IMR-90 (cell line): ENCODE results near the gene TEF. TPM values are rescaled to one million over a fixed set of nuclear protein-coding genes. Genes with fewer than 3 reads are reported as not detected.

Experiments
- ATAC-seq: fragments of 200-7000 bp; cut with Tn5 transposase; 2 replicates; pipeline ENCODE4 v1.9.1; 2020; ENCODE audit warnings: low read depth, mild to moderate bottlenecking, moderate library complexity
- BruUV-seq: library from RNA; stranded (reverse); fragments of 400-500 nt; replicated peaks from 2 replicates; lab custom pipeline; 2021; lab: Mats Ljungman, UMichigan
- CTCF ChIA-PET: fragments of 300-600 bp; formaldehyde crosslinking; extraction: SDS; loops from one replicate; lab custom pipeline; 2021; ENCODE audit warnings: antibody characterized with exemption; lab: Yijun Ruan, JAX
- POLR2A ChIA-PET: fragments of 300-600 bp; sonication (Branson Sonifier 250); formaldehyde crosslinking; loops from one replicate; lab custom pipeline; 2022; ENCODE audit warnings: antibody characterized with exemption; ENCODE audit not compliant: unreplicated experiment; lab: Charles Lee
- DNase-seq: peaks from one replicate; pipeline ENCODE4 v3.0.0; 2013
- H2AFZ ChIP-seq: replicated peaks from 2 replicates; pipeline ENCODE3; 2013; ENCODE audit warnings: low read length, mild to moderate bottlenecking; ENCODE audit not compliant: poor library complexity
- H2AK5ac ChIP-seq: 2 replicates; pipeline ENCODE4 v1.6.1; 2013; ENCODE audit warnings: low read depth, low read length, inconsistent platforms
- H2AK9ac ChIP-seq: replicated peaks from 2 replicates; pipeline ENCODE3; 2013; ENCODE audit warnings: mild to moderate bottlenecking, low read depth, low read length, moderate library complexity; ENCODE audit not compliant: poor library complexity
- H2BK120ac ChIP-seq: 2 replicates; pipeline ENCODE4 v1.6.1; 2013; ENCODE audit warnings: low read depth, low read length, inconsistent platforms
- H2BK15ac ChIP-seq: 3 replicates; pipeline ENCODE4 v1.6.1; 2013; ENCODE audit warnings: low read depth, low read length, inconsistent platforms
- H2BK20ac ChIP-seq: 2 replicates; pipeline ENCODE4 v1.6.1; 2013; ENCODE audit warnings: low read depth, mild to moderate bottlenecking, inconsistent platforms, low read length, moderate library complexity
- H2BK5ac ChIP-seq: 2 replicates; pipeline ENCODE4 v1.6.1; 2013; ENCODE audit warnings: mild to moderate bottlenecking, low read depth, low read length, inconsistent platforms; ENCODE audit not compliant: poor library complexity, severe bottlenecking
- H3K14ac ChIP-seq: replicated peaks from 2 replicates; pipeline ENCODE4 v1.6.1; 2013; ENCODE audit warnings: low read depth, low read length, inconsistent platforms
- H3K18ac ChIP-seq: 2 replicates; pipeline ENCODE4 v1.6.1; 2013; ENCODE audit warnings: low read depth, low read length, control low read depth
- H3K23ac ChIP-seq: 2 replicates; pipeline ENCODE4 v1.6.1; 2013; ENCODE audit warnings: low read depth, low read length, inconsistent platforms
- H3K27ac ChIP-seq: 2 replicates; pipeline ENCODE4 v1.5.1; 2013; ENCODE audit warnings: mild to moderate bottlenecking, control low read depth, low read length; ENCODE audit not compliant: insufficient read depth
- H3K27me3 ChIP-seq: 2 replicates; pipeline ENCODE4 v1.6.1; 2013; ENCODE audit warnings: low read length; ENCODE audit not compliant: control insufficient read depth, insufficient read depth
- H3K36me3 ChIP-seq: 2 replicates; pipeline ENCODE4 v1.6.1; 2013; ENCODE audit warnings: low read length, mixed read lengths; ENCODE audit not compliant: control insufficient read depth, insufficient read depth
- H3K4ac ChIP-seq: 2 replicates; pipeline ENCODE4 v1.6.1; 2013; ENCODE audit warnings: low read depth, low read length, inconsistent platforms
- H3K4me1 ChIP-seq: 2 replicates; pipeline ENCODE4 v1.6.1; 2013; ENCODE audit warnings: low read length, mixed read lengths; ENCODE audit not compliant: control insufficient read depth, insufficient read depth
- H3K4me2 ChIP-seq: 2 replicates; pipeline ENCODE4 v1.6.1; 2013; ENCODE audit warnings: low read depth, mild to moderate bottlenecking, control low read depth, low read length, moderate library complexity
- H3K4me3 ChIP-seq: 2 replicates; pipeline ENCODE4 v1.5.1; 2013; ENCODE audit warnings: low read depth, mild to moderate bottlenecking, control low read depth, low read length, moderate library complexity; ENCODE audit not compliant: insufficient read depth
- H3K56ac ChIP-seq: 2 replicates; pipeline ENCODE4 v1.6.1; 2013; ENCODE audit warnings: low read length, inconsistent platforms; ENCODE audit not compliant: insufficient read depth; ENCODE audit errors: extremely low read depth
- H3K79me1 ChIP-seq, 2 experiments: 2 replicates each; pipeline ENCODE4 v1.6.1; 2013; ENCODE audit warnings: low read length in 2 of 2, inconsistent platforms in 1 of 2, low read depth in 1 of 2
- H3K9ac ChIP-seq: 2 replicates; pipeline ENCODE4 v1.6.1; 2013; ENCODE audit warnings: low read depth, low read length, control low read depth
- H3K9me1 ChIP-seq: 2 replicates; pipeline ENCODE4 v1.6.1; 2013; ENCODE audit warnings: low read length, inconsistent platforms; ENCODE audit not compliant: insufficient read depth
- H3K9me3 ChIP-seq: 2 replicates; pipeline ENCODE4 v1.6.1; 2013; ENCODE audit warnings: low read length; ENCODE audit not compliant: control insufficient read depth, insufficient read depth
- H4K20me1 ChIP-seq: 2 replicates; pipeline ENCODE4 v1.6.1; 2013; ENCODE audit warnings: low read length, inconsistent platforms; ENCODE audit not compliant: insufficient read depth
- H4K5ac ChIP-seq: 2 replicates; pipeline ENCODE4 v1.6.1; 2013; ENCODE audit warnings: mild to moderate bottlenecking, low read depth, low read length, control low read depth
- H4K8ac ChIP-seq, 2 experiments: 2 replicates each; pipeline ENCODE4 v1.6.1; 2013; ENCODE audit warnings: low read depth in 2 of 2, low read length in 2 of 2, control low read depth in 1 of 2, inconsistent platforms in 1 of 2
- H4K91ac ChIP-seq: 2 replicates; pipeline ENCODE4 v1.6.1; 2013; ENCODE audit warnings: low read depth, low read length, inconsistent platforms; ENCODE audit not compliant: insufficient read depth
- CTCF ChIP-seq: conservative IDR thresholded peaks from 2 replicates; pipeline ENCODE4 v1.5.1; 2012; ENCODE audit warnings: mild to moderate bottlenecking, low read depth, low read length, improper control_type of control experiment
- FOS ChIP-seq: fragments of 150-350 bp; IDR thresholded peaks from 2 replicates; pipeline ENCODE4 v1.6.1; 2016; ENCODE audit warnings: low read depth, low read length
- MAZ ChIP-seq: IDR thresholded peaks from 2 replicates; pipeline ENCODE4 v1.6.1; 2012; ENCODE audit warnings: low read depth, mild to moderate bottlenecking, low read length, improper control_type of control experiment, moderate library complexity, borderline replicate concordance
- MXI1 ChIP-seq: IDR thresholded peaks from 2 replicates; pipeline ENCODE4 v1.6.1; 2012; ENCODE audit warnings: low read depth, mild to moderate bottlenecking, low read length, moderate library complexity, borderline replicate concordance
- NFE2L2 ChIP-seq: fragments of 150-350 bp; IDR thresholded peaks from 2 replicates; pipeline ENCODE4 v1.6.1; 2016; ENCODE audit warnings: low read depth, mild to moderate bottlenecking, low read length
- POLR2A ChIP-seq: IDR thresholded peaks from 2 replicates; pipeline ENCODE4 v1.6.1; 2012; ENCODE audit warnings: mild to moderate bottlenecking, low read depth, low read length
- RAD21 ChIP-seq: IDR thresholded peaks from 2 replicates; pipeline ENCODE4 v1.6.1; 2012; ENCODE audit warnings: low read length, improper control_type of control experiment
- SMC3 ChIP-seq: fragments of 150-350 bp; IDR thresholded peaks from 2 replicates; pipeline ENCODE4 v1.6.1; 2016; ENCODE audit warnings: low read depth, mild to moderate bottlenecking, antibody characterized with exemption, low read length, moderate library complexity
- WGBS, 2 experiments: methylation state at CpG; one replicate each; pipeline versions ENCODE4 v1.1.5 to v1.1.7; 2013; ENCODE audit warnings: missing lambda C conversion rate in 2 of 2; ENCODE audit not compliant: insufficient read length in 1 of 2; ENCODE audit errors: extremely low coverage in 2 of 2; 5-methylcytosine and 5-hydroxymethylcytosine counted together
- dilution Hi-C: fragments of 300-500 bp; cut with HindIII; formaldehyde crosslinking; loops from one replicate; pipeline ENCODE4 v1.14.3; 2018; ENCODE audit warnings: low sequenced_read_pairs; ENCODE audit not compliant: unreplicated experiment
- in situ Hi-C: fragments of 300-500 bp; cut with MboI; formaldehyde crosslinking; loops from 3 replicates; pipeline ENCODE4 v1.14.3; 2019; ENCODE audit warnings: low sequenced_read_pairs, inconsistent platforms, mixed read lengths
- intact Hi-C: fragments of 100-400 bp; cut with micrococcal nuclease; formaldehyde crosslinking; loops from 2 replicates; pipeline ENCODE4 v1.10.0; 2022
- polyA plus RNA-seq, 3 experiments: library from polyadenylated mRNA; depleted of rRNA; stranded (reverse); fragments of >200 nt; gene quantifications; 2 replicates each; pipeline ENCODE4 v1.2.3, GENCODE V29; 2012; ENCODE audit warnings: low replicate concordance in 1 of 3
- total RNA-seq: library from RNA; depleted of rRNA; stranded (reverse); fragments of >200 nt; gene quantifications from 2 replicates; pipeline ENCODE4 v1.2.3, GENCODE V29; 2012
- TF ChIP-seq, protein P1 (sequence below): fragments of 150-350 bp; IDR thresholded peaks from 2 replicates; pipeline ENCODE4 v1.6.1; 2016; ENCODE audit warnings: low read depth, mild to moderate bottlenecking, low read length, moderate library complexity, borderline replicate concordance

The TEF gene
- total and polyA plus RNA-seq, 2 of the 4 experiments (the other 2 are of a cell fraction): 5.6 to 11.6 TPM

GRCh38 chr22:41360126-41360525, 21.6 kb upstream of the TEF start:
- Histone ChIP-seq H3K18ac (no peak overlapping the region), H3K36me3 (peaks cover 51% of the 10 kb centered on the region), H2AFZ (peak overlapping the region; percentile 75), H3K56ac (no peak overlapping the region), H4K8ac (no peak overlapping the region), H4K5ac (no peak overlapping the region), H3K27ac (no peak overlapping the region), H3K79me1 (peaks cover 0 to 11% of the 10 kb centered on the region in 2 experiments; a peak in 1 of 4 replicates), H4K91ac (no peak overlapping the region), H2BK120ac (no peak overlapping the region), H3K27me3 (no peaks in the 10 kb centered on the region), H3K23ac (no peak overlapping the region), H2BK5ac (no peak overlapping the region), H3K9me3 (peaks cover 2% of the 10 kb centered on the region; the same call in 1 of the 2 replicates), H3K14ac (no peak overlapping the region), H3K4me2 (no peak overlapping the region), H3K4ac (no peak overlapping the region), H3K4me1 (peaks cover 2% of the 10 kb centered on the region; the same call in 1 of the 2 replicates), H4K20me1 (0 out of 2 replicates have a peak, but pooled peaks cover 5% of the 10 kb centered on the region), H2BK15ac (no peak overlapping the region), H2AK5ac (no peak overlapping the region), H2AK9ac (no peak overlapping the region), H3K9me1 (no peaks in the 10 kb centered on the region), H3K9ac (no peak overlapping the region), H2BK20ac (no peak overlapping the region), H3K4me3 (no peak overlapping the region)
- POLR2A ChIA-PET: no interaction called here
- dilution Hi-C loops (no loop called here), in situ Hi-C loops (no loop called here), intact Hi-C loops (no loop called here)
- TF ChIP-seq POLR2A (no peak), FOS (no peak), CTCF (no peak), MXI1 (no peak), SMC3 (no peak), RAD21 (no peak), NFE2L2 (no peak), MAZ (no peak)
- TF ChIP-seq, protein P1, sequence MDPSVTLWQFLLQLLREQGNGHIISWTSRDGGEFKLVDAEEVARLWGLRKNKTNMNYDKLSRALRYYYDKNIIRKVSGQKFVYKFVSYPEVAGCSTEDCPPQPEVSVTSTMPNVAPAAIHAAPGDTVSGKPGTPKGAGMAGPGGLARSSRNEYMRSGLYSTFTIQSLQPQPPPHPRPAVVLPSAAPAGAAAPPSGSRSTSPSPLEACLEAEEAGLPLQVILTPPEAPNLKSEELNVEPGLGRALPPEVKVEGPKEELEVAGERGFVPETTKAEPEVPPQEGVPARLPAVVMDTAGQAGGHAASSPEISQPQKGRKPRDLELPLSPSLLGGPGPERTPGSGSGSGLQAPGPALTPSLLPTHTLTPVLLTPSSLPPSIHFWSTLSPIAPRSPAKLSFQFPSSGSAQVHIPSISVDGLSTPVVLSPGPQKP: no peak
- CTCF ChIA-PET: interaction anchor here (0.6 kb wide), 1 partner anchor 12 kb away, joined by 3 read pairs; no protein-coding TSS in a partner anchor
- ATAC-seq (peak; percentile 28; the same call in 1 of the 2 replicates), DNase-seq (no peak)
- BruUV-seq: no TSS peak
- WGBS, 2 experiments: 71% methylated on average over 9 of the region's 11 CpGs; no CpG with 5 or more reads in 1 of the 2 experiments
